ENCODE data around the gene EVA1B.

GRCh38 chr1:36345353-36345752 is 21.9 kb upstream of the EVA1B start:
- no peak for TF ChIP-seq CTCF (IDR thresholded peaks at IDR 0.05; ENCODE audit: borderline replicate concordance, extremely low read depth, low read length, poor library complexity, severe bottlenecking)
- no peak for TF ChIP-seq EZH2 (IDR thresholded peaks at IDR 0.05; ENCODE audit: borderline replicate concordance, low read depth, low read length, severe bottlenecking)

Data from DND-41 (cell line).